Osteocyte (in vitro differentiated cells): ENCODE results near the gene NCAPH2. TPM values are rescaled to one million over a fixed set of nuclear protein-coding genes. Genes with fewer than 3 reads are reported as not detected.

Source experiments
- DNase-seq: peaks from one replicate; pipeline ENCODE4 v3.0.0; 2021; ENCODE audit warnings: mixed read lengths; ENCODE audit not compliant: unreplicated experiment; ENCODE audit errors: extremely low spot score
- H3K27ac Mint-ChIP-seq: one replicate; pipeline ENCODE4 v1.8.0; 2021; ENCODE audit warnings: mild to moderate bottlenecking, mixed read lengths; ENCODE audit not compliant: unreplicated experiment
- H3K27me3 Mint-ChIP-seq: one replicate; pipeline ENCODE4 v1.8.0; 2021; ENCODE audit warnings: mixed read lengths; ENCODE audit not compliant: unreplicated experiment
- H3K36me3 Mint-ChIP-seq: one replicate; pipeline ENCODE4 v1.8.0; 2021; ENCODE audit warnings: mixed read lengths; ENCODE audit not compliant: unreplicated experiment
- H3K4me1 Mint-ChIP-seq: one replicate; pipeline ENCODE4 v1.8.0; 2021; ENCODE audit warnings: mixed read lengths; ENCODE audit not compliant: unreplicated experiment
- H3K4me3 Mint-ChIP-seq: one replicate; pipeline ENCODE4 v1.8.0; 2021; ENCODE audit warnings: mild to moderate bottlenecking, moderate library complexity, mixed read lengths; ENCODE audit not compliant: unreplicated experiment
- H3K9me3 Mint-ChIP-seq: one replicate; pipeline ENCODE4 v1.8.0; 2021; ENCODE audit warnings: mixed read lengths; ENCODE audit not compliant: unreplicated experiment
- CTCF ChIP-seq: fragments of 200-600 bp; sonication (generic); IDR thresholded peaks from 2 replicates; pipeline ENCODE4 v1.5.0; 2021; ENCODE audit warnings: antibody characterized with exemption, mild to moderate bottlenecking, moderate library complexity
- total RNA-seq: library from RNA; stranded (reverse); gene quantifications from 2 replicates; pipeline ENCODE4 v1.2.1, GENCODE V29; 2021

Gene NCAPH2
- total RNA-seq, 1 donor from 2014 or later: 47.0 TPM

- DNase-seq: no peak
- Mint-ChIP-seq H3K9me3 (no peaks in the 10 kb centered on the region), H3K4me3 (no peak overlapping the region), H3K27ac (no peak overlapping the region), H3K4me1 (peaks cover 19% of the 10 kb centered on the region), H3K27me3 (no peaks in the 10 kb centered on the region), H3K36me3 (peaks cover 23% of the 10 kb centered on the region)
- no peak for TF ChIP-seq CTCF
Measured at GRCh38 chr22:50467773-50468440, 40.1 kb upstream of the NCAPH2 start.

- peaks cover 26% of the 10 kb centered on the region for H3K4me1 Mint-ChIP-seq
- H3K9me3 Mint-ChIP-seq: no peaks in the 10 kb centered on the region
- H3K27me3 Mint-ChIP-seq: no peaks in the 10 kb centered on the region
- DNase-seq: no peak
- no peak for TF ChIP-seq CTCF
- H3K27ac Mint-ChIP-seq: no peak overlapping the region
- H3K36me3 Mint-ChIP-seq: peaks cover 16% of the 10 kb centered on the region
- H3K4me3 Mint-ChIP-seq: no peak overlapping the region
Measured at GRCh38 chr22:50468626-50469025, 39.4 kb upstream of the NCAPH2 start.

GRCh38 chr22:50469377-50470305, 38.4 kb upstream of the NCAPH2 start:
- no peaks in the 10 kb centered on the region for H3K27me3 Mint-ChIP-seq
- TF ChIP-seq CTCF: no peak

GRCh38 chr22:50470491-50470890, 37.5 kb upstream of the NCAPH2 start:
- peaks cover 36% of the 10 kb centered on the region for H3K4me1 Mint-ChIP-seq
- no peak for DNase-seq
- peaks cover 11% of the 10 kb centered on the region for H3K36me3 Mint-ChIP-seq
- H3K27me3 Mint-ChIP-seq: no peaks in the 10 kb centered on the region
- H3K9me3 Mint-ChIP-seq: no peaks in the 10 kb centered on the region
- H3K27ac Mint-ChIP-seq: no peak overlapping the region
- TF ChIP-seq CTCF: no peak
- no peak overlapping the region for H3K4me3 Mint-ChIP-seq

More at GRCh38 chr22:50469377-50470305, 38.4 kb upstream of the NCAPH2 start:
- Mint-ChIP-seq H3K4me1 (peaks cover 32% of the 10 kb centered on the region), H3K27ac (no peak overlapping the region), H3K36me3 (peaks cover 13% of the 10 kb centered on the region), H3K9me3 (no peaks in the 10 kb centered on the region), H3K4me3 (no peak overlapping the region)
- DNase-seq: no peak
